Measurements from ENCODE around the gene GLP1R. TPM values are rescaled to one million over a fixed set of nuclear protein-coding genes. Genes with fewer than 3 reads are reported as not detected.

The GLP1R gene
- total and polyA plus RNA-seq, 2 of the 4 experiments (the other 2 are of a cell fraction): not detected

GRCh38 chr6:39073471-39074355 lies 25.1 kb downstream of the GLP1R start:
- Histone ChIP-seq H3K56ac (ENCODE audit: extremely low read depth, insufficient read depth, low read length) (no peak overlapping the region), H3K9me1 (ENCODE audit: insufficient read depth, low read length) (no peaks in the 10 kb centered on the region), H3K4me2 (ENCODE audit: low read depth, low read length) (no peak overlapping the region), H4K91ac (ENCODE audit: insufficient read depth, low read depth, low read length) (no peak overlapping the region), H3K4me1 (ENCODE audit: control insufficient read depth, insufficient read depth, low read length) (no peaks in the 10 kb centered on the region), H3K9ac (ENCODE audit: low read depth, low read length) (no peak overlapping the region), H3K9me3 (ENCODE audit: control insufficient read depth, insufficient read depth, low read length) (no peaks in the 10 kb centered on the region), H3K79me1 (ENCODE audit: low read depth in 1 of 2, low read length in 2 of 2) (no peaks in the 10 kb centered on the region), H3K27ac (ENCODE audit: insufficient read depth, low read length) (no peak overlapping the region), H3K14ac (replicated peaks; ENCODE audit: low read depth, low read length) (no peak overlapping the region), H3K18ac (ENCODE audit: low read depth, low read length) (no peak overlapping the region), H4K5ac (ENCODE audit: low read depth, low read length) (no peak overlapping the region), H4K20me1 (ENCODE audit: insufficient read depth, low read length) (no peaks in the 10 kb centered on the region), H2BK120ac (ENCODE audit: low read depth, low read length) (no peak overlapping the region), H2AK5ac (ENCODE audit: low read depth, low read length) (no peak overlapping the region), H3K36me3 (ENCODE audit: control insufficient read depth, insufficient read depth, low read length) (no peaks in the 10 kb centered on the region), H2BK15ac (ENCODE audit: low read depth, low read length) (no peak overlapping the region), H3K4ac (ENCODE audit: low read depth, low read length) (no peak overlapping the region), H2BK20ac (ENCODE audit: low read depth, low read length) (no peak overlapping the region), H2AK9ac (replicated peaks; ENCODE audit: low read depth, low read length, poor library complexity) (no peak overlapping the region), H3K4me3 (ENCODE audit: insufficient read depth, low read depth, low read length) (no peak overlapping the region), H2AFZ (replicated peaks; ENCODE audit: low read length, poor library complexity) (peak overlapping the region; percentile 32), H4K8ac (ENCODE audit: low read depth in 2 of 2, low read length in 2 of 2) (no peak overlapping the region), H3K27me3 (ENCODE audit: control insufficient read depth, insufficient read depth, low read length) (no peaks in the 10 kb centered on the region; the same call in 1 of the 2 replicates), H3K23ac (ENCODE audit: low read depth, low read length) (no peak overlapping the region), H2BK5ac (ENCODE audit: low read depth, low read length, poor library complexity, severe bottlenecking) (no peak overlapping the region)
- DNase-seq: no peak
- no peak for ATAC-seq (ENCODE audit: low read depth)
- in situ Hi-C loops (cut with MboI; ENCODE audit: low sequenced_read_pairs): no loop called here
- POLR2A ChIA-PET (ENCODE audit: unreplicated experiment): no interaction called here
- TF ChIP-seq ELK1 (IDR thresholded peaks at IDR 0.05; ENCODE audit: borderline replicate concordance, low read depth, low read length): no peak
- no peak for TF ChIP-seq CHD1 (IDR thresholded peaks at IDR 0.05; ENCODE audit: low read depth, low read length)
- TF ChIP-seq RAD21 (IDR thresholded peaks at IDR 0.05; ENCODE audit: low read length): no peak
- TF ChIP-seq RCOR1 (IDR thresholded peaks at IDR 0.05; ENCODE audit: insufficient replicate concordance, low read length): no peak
- no peak for TF ChIP-seq RFX5 (IDR thresholded peaks at IDR 0.05; ENCODE audit: low read depth, low read length)
- TF ChIP-seq CTCF (conservative IDR thresholded peaks at IDR 0.05; ENCODE audit: low read depth, low read length): no peak
- no peak for TF ChIP-seq BHLHE40 (IDR thresholded peaks at IDR 0.05; ENCODE audit: low read depth, low read length)
- TF ChIP-seq NFE2L2 (IDR thresholded peaks at IDR 0.05; ENCODE audit: low read depth, low read length): no peak
- TF ChIP-seq MXI1 (IDR thresholded peaks at IDR 0.05; ENCODE audit: borderline replicate concordance, low read depth, low read length): no peak
- CTCF ChIA-PET: no interaction called here
- dilution Hi-C loops (cut with HindIII; ENCODE audit: low sequenced_read_pairs, unreplicated experiment): no loop called here
- BruUV-seq (replicated peaks): no TSS peak
- intact Hi-C loops (cut with micrococcal nuclease): no loop called here
- WGBS, 2 experiments (ENCODE audit: extremely low coverage in 2 of 2, insufficient read length in 1 of 2): 46% methylated on average over 6 of the region's 17 CpGs; no CpG with 5 or more reads in 1 of the 2 experiments
